ENCODE data around the gene SCGB1A1. TPM values are rescaled to one million over a fixed set of nuclear protein-coding genes. Genes with fewer than 3 reads are reported as not detected.

SCGB1A1 gene
- total RNA-seq, 1 donor from 2014 or later: not detected

DNA sequence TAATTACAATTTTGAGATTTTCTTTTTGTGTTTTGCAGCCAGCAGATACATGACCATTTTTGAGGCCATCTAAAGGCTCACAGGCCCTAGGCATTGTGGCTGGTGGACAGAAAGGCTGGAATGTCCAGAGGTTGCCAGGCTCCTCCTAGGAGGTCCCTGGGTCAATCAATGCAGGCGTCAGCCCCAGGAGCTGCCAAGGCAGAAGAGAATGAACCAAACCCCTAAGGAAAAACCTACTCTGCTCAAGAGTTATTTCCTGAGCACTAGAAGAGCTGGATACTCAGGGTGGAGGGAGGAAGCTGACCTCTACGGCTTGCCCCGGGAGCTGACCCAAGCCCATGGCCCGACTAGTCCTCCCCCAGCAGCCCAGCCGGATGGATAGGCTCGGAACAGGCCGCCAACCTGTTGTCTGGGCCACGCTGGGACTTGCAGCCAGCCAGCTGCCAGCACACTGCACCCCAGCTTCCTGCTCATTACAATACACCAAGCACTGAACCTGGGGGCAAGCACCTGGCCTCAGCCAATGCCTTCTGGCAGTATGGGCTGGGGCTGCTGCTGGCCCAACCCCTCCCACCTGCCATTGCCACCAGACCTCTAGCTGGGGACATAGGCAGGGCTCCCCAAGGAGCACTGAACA lies 5.7 kb upstream of the SCGB1A1 start:
- DNase-seq: no peak
- Histone ChIP-seq H3K4me3 (no peak overlapping the region), H3K4me1 (no peaks in the 10 kb centered on the region), H3K27me3 (ENCODE audit: low read depth) (no peaks in the 10 kb centered on the region), H3K27ac (replicated peaks) (no peak overlapping the region), H3K9me3 (replicated peaks) (no peaks in the 10 kb centered on the region), H3K36me3 (no peaks in the 10 kb centered on the region)
- intact Hi-C loops (cut with micrococcal nuclease): no loop called here
- TF ChIP-seq, protein P1, sequence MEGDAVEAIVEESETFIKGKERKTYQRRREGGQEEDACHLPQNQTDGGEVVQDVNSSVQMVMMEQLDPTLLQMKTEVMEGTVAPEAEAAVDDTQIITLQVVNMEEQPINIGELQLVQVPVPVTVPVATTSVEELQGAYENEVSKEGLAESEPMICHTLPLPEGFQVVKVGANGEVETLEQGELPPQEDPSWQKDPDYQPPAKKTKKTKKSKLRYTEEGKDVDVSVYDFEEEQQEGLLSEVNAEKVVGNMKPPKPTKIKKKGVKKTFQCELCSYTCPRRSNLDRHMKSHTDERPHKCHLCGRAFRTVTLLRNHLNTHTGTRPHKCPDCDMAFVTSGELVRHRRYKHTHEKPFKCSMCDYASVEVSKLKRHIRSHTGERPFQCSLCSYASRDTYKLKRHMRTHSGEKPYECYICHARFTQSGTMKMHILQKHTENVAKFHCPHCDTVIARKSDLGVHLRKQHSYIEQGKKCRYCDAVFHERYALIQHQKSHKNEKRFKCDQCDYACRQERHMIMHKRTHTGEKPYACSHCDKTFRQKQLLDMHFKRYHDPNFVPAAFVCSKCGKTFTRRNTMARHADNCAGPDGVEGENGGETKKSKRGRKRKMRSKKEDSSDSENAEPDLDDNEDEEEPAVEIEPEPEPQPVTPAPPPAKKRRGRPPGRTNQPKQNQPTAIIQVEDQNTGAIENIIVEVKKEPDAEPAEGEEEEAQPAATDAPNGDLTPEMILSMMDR (IDR thresholded peaks at IDR 0.05; ENCODE audit: borderline replicate concordance): no peak

DNA sequence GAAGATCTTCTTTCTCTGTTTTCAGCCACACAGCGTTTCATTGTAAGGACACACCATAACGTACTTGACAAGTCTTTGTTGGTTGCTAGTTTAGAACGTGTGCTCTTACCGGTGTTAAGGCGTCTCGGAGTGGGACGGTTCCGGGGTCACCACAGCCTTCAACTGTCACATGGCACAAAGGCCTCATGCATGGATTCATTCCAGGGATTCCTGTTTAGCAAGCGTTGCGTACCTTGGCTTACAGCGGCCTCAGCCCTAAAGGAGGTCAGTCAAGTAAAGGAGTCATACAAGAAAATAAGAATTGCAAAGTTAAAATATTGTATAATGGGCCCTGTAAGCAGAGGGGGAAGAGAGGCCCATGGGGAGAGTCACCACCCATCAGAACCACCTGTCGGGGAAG lies 2.2 kb upstream of the SCGB1A1 start:
- Histone ChIP-seq H3K27ac (replicated peaks) (no peak overlapping the region), H3K27me3 (ENCODE audit: low read depth) (no peaks in the 10 kb centered on the region), H3K4me3 (no peak overlapping the region), H3K9me3 (replicated peaks) (no peaks in the 10 kb centered on the region), H3K4me1 (no peaks in the 10 kb centered on the region), H3K36me3 (no peaks in the 10 kb centered on the region)
- intact Hi-C loops (cut with micrococcal nuclease): no loop called here
- TF ChIP-seq, protein P1 (IDR thresholded peaks at IDR 0.05; ENCODE audit: borderline replicate concordance): no peak
- DNase-seq: no peak

DNA sequence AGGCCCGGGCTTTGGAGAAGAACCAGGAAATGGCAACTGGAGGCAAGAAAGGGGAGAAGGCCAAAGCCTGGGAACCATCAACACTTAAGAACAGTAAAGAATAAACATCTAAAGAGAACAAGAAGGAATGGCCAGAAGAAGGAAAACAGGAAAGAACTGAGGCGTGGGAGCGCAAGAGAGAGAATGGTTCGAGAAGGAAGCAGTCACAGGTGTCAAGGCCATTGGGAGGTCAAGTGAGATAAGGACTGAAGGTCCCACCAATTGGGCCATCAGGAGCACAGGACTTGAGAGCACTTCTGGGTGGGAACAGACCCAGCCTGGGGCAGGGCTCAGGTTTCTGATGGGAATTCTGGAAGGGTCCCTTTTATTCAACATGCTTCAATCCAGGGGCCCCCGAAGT lies 697 bp upstream of the SCGB1A1 start:
- no peak for DNase-seq
- Histone ChIP-seq H3K27me3 (ENCODE audit: low read depth) (no peaks in the 10 kb centered on the region), H3K4me3 (no peak overlapping the region), H3K36me3 (no peaks in the 10 kb centered on the region), H3K27ac (replicated peaks) (no peak overlapping the region), H3K9me3 (replicated peaks) (no peaks in the 10 kb centered on the region), H3K4me1 (no peaks in the 10 kb centered on the region)
- intact Hi-C loops (cut with micrococcal nuclease): no loop called here
- TF ChIP-seq, protein P1 (IDR thresholded peaks at IDR 0.05; ENCODE audit: borderline replicate concordance): no peak

DNA sequence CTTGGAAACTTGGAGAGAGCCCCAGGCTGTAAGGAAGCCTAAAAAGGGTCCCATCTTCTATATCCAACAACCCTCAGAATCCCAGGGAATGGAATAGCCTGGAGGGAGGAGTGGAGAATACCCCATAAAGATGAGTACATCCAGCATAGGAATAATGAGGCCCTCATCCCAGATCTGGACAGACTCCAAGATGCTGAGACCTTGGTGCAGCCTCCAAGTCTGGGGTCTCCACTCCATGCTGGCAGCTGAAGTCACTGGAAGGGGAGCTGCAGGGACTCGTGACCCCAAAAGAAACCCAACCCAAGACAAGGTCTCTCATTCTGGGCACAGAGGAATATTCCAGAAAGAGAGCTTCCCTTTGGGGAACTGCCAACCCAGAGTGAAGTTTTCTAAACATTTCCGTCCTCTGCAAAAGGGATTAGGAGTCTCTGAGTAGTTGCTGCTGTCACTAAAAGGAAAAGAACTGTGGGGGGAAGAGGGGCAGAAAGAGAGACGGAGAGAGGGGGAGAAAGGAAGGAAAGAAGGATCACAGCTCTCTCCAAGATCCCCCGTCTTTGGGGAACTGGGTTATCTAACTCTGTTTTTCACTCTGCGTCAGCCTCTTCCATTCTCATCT lies 589 bp downstream of the SCGB1A1 start:
- no peaks in the 10 kb centered on the region for H3K9me3 ChIP-seq (replicated peaks)
- no peak for DNase-seq
- H3K27ac ChIP-seq (replicated peaks): peak overlapping the region; percentile 64
- H3K36me3 ChIP-seq: no peaks in the 10 kb centered on the region
- H3K27me3 ChIP-seq (ENCODE audit: low read depth): no peaks in the 10 kb centered on the region
- no peaks in the 10 kb centered on the region for H3K4me1 ChIP-seq
- no peak overlapping the region for H3K4me3 ChIP-seq
- intact Hi-C loops (cut with micrococcal nuclease): no loop called here
- TF ChIP-seq, protein P1 (IDR thresholded peaks at IDR 0.05; ENCODE audit: borderline replicate concordance): no peak

DNA sequence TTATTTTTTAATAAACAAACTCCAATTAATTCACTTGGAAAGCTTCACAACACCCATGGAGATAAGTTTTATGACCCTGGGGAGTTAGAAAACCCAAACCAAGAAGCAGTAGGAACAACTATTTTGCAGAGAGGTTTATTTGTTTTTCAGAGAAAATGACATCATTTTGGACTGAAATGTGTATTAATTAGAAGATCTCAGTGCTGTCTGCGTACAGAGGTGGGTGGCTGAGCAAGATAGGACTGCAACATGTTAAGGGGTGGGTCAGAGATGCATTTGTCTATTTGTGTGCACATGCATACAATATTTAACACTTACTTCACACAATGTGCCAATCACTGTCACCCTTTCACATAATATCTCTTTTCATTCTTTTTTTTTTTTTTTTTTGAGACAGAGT lies 1.1 kb downstream of the SCGB1A1 start:
- no peak overlapping the region for H3K4me3 ChIP-seq
- TF ChIP-seq, protein P1 (IDR thresholded peaks at IDR 0.05; ENCODE audit: borderline replicate concordance): no peak
- H3K36me3 ChIP-seq: no peaks in the 10 kb centered on the region
- no peaks in the 10 kb centered on the region for H3K4me1 ChIP-seq
- no peak for DNase-seq
- peak overlapping the region; percentile 64 for H3K27ac ChIP-seq (replicated peaks)
- intact Hi-C loops (cut with micrococcal nuclease): loop anchor here (10.0 kb wide), 1 partner anchor 125 kb away; the partner anchor contains the start of gene AHNAK
- H3K9me3 ChIP-seq (replicated peaks): no peaks in the 10 kb centered on the region
- no peaks in the 10 kb centered on the region for H3K27me3 ChIP-seq (ENCODE audit: low read depth)
